GM21381 (cell line): ENCODE results near the gene DNAJC10.
A peak's percentile ranks its signal among the peaks of the same experiment; 100 is the strongest.
"Not testable (repeated sequence)": the region's sequence is repeated elsewhere in the genome, so short reads cannot be mapped to it uniquely, and the experiment has no call there.

ENCODE experiments used
- ATAC-seq: cut with Tn5 transposase; IDR thresholded peaks from one replicate; pipeline ENCODE4 v1.9.1; 2021; ENCODE audit warnings: mild to moderate bottlenecking, moderate library complexity; ENCODE audit not compliant: unreplicated experiment

Gene DNAJC10

GRCh38 chr2:182715892-182716649 is at the start of gene DNAJC10:
Gene DNAJC10 (plus strand): TSS chr2:182716257. CDS start chr2:182718087, 1,830 bp downstream.
- peak; percentile 84 for ATAC-seq

DNA sequence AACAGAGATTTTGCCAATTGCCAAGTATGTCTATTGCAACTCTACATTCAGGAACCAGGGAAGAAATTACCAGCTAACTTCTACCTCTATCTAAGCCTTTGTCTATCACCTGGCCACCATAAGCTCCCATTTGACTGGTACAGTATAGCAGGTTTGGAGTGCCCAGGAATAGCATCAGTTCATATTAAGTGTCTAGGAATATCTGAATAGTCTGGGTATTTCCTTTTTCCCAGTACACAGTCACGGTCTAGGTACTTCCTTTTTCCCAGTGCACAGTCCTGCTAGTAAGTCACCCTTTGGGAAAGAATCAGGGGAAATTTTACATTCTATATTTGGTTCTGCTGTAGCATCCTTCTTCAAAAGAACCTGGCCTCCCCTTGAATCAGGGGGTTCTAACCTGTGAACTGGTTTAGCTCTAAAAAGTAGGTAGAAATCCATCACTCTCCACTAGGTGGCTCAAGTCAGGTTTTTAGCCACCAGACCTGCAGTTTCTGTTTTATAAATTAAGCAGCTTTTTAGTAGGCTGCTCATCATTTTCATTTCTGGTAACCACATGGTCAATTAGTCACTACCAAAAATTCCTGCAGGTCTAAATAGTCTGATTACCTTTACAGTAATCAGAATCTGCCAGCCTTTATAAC is 49.3 kb upstream of the DNAJC10 start:
- ATAC-seq = peak; percentile 87

GRCh38 chr2:182667315-182667695 is 48.8 kb upstream of the DNAJC10 start:
- ATAC-seq = peak; percentile 23

GRCh38 chr2:182668671-182669070 is 47.4 kb upstream of the DNAJC10 start:
- no peak for ATAC-seq

DNA sequence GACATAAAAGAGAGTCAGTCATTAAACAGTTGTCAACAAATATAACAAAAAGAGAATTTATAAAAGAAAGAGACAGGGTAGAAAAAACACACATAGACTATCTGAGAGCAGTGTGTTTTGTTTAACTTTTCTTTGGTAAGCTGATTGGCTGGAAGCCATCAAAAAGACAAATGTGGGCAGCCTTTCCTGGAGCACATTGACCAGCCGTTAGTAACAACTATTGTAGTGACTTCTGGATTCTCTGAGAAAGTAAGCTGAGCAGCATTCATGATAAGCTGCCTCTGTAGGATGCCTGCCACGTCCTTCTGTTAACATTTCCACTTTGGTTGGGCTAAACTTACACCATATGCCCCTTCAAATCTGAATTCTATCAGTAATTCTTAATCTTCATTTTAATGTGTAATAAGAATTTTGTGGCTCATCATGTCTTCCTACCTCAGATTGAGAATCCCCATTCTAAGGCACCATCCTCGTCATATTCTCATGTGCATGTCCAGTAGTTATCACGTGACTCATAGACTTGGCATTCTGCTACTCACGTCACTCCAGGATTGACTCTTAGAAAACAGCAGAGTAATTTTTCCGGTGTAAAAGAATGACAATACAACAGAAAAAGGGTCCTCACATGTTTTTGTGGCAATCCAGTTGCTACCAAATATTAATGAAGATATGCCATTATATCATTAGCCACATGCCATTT is 43.4 kb upstream of the DNAJC10 start:
- ATAC-seq = no peak

DNA sequence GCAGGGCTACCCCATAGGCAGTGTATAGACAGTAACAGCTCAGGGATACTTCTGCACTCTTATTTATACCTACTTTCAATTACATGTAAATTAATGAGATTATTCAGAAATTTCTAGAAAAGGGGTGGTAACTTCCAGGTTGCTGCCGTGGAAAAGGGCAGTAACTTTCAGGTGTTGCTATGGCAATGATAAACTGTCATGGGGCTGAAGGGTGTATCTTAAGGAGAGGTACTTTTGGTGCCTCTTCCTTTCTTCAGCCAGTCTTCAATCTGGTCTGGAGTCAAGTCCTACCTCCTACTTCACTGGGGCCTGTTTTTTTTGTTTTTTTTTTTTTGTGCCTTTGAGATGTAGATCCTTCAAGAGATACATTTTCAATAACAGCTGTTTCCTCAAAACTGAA is 35.2 kb upstream of the DNAJC10 start:
- no peak for ATAC-seq

- ATAC-seq = no peak
Observed at GRCh38 chr2:182682210-182682609, 33.8 kb upstream of the DNAJC10 start.

DNA sequence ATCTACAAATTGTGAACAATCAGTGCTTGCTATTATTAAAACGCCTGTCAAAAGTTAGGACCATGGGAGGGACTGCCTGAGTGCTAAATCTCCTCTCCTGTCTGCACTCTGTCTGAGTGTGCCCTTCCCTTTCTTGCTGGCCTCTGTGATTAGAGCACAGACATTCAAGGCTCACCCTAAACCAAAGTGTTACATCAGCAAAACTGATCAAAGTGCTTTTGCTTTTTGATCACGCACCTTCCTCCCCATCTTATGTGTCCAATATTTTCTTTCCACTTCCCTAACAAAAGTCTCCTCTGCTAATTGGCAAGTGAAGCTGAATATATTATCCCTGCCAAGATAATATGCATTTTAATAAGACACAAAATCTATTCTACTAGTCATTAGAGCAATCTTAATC is 30.5 kb upstream of the DNAJC10 start:
- ATAC-seq = no peak

DNA sequence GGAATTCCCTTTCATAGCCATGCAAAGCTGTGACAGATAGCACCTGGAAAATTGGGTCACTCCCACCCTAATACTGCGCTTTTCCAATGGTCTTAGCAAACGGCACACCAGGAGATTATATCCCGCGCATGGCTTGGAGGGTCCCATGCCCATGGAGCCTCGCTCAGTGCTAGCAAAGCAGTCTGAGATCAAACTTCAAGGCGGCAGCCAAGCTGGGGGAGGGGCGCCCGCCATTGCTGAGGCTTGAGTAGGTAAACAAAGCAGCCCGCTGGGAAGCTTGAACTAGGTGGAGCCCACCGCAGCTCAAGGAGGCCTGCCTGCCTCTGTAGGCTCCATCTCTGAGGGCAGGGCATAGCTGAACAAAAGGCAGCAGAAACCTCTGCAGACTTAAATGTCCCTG is 29.3 kb upstream of the DNAJC10 start:
- not testable (repeated sequence) for ATAC-seq

DNA sequence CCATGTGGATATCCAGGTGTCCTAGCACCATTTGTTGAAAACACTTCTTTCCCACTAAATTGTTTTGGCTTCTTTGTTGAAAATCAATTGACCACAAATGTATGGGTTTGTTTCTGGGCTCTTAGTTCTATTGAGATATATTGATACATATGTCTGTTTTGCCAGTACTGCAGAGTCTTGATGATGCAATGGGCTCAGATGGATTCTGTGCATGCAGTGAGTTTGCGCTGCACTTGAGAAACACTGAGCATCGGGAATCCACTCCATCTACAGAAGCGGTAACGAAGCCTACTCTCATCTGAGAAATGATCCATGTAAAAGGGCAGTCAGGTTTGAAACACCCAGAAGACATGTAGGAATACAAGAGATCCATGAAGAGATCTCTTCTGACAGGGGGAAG is 21.9 kb upstream of the DNAJC10 start:
- no peak for ATAC-seq

DNA sequence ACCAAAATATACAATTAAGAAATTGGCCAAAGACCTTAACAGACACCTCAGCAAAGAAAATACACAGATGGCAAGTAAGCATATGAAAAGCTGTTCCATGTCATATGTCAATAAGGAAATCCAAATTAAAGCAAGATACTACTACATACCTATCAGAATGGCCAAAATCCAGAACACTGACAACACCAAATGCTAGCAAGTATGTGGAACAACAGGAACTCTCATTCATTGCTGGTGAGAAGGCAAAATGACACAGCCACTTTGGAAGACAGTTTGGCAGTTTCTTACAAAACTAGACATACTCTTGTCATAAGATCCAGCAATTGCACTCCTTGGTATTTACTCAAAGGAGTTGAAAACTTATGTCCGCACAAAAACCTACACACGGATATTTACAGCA is 20.3 kb upstream of the DNAJC10 start:
- ATAC-seq = no peak

DNA sequence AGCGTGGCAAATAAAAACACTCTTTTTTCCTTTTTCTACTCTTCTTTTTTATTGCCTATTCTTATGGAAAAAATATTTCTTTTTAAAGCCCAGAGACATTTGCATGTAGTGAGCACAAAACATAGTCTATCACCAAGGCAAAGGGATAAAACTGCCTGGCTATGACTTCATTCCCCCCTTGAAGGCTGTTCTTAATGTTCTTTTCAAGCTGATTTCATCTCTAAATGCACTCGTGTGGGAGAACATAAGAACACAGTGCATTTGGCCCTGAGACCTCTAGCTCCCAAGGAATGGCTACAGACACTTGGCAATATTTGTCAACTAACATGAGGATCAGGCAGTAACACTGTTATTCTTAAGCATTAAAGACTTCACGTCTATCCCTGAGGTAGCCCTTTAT is 17.4 kb upstream of the DNAJC10 start:
- ATAC-seq = no peak

DNA sequence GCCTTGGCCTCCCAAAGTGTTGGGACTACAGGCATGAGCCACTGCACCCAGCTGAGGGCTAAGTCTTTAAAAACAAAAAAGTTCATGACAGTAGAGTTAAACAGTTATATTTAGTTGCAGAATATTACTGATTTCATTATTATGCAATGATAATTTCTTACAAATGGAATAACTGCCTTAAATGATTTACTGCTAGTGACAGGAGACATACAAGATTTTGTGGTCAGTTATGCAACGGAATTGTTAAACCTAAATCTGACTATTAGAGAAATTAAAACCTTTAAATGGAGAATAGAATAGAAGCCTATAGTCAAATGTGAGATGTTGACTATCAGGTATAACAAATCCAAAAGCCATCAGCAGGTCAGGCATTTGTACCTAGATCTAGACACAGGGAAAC is 10.3 kb upstream of the DNAJC10 start:
- no peak for ATAC-seq

GRCh38 chr2:182706751-182707150 is 9.3 kb upstream of the DNAJC10 start:
- no peak for ATAC-seq

- ATAC-seq = no peak
Observed at GRCh38 chr2:182713601-182714000, 2.5 kb upstream of the DNAJC10 start.

- peak; percentile 1 for ATAC-seq
Observed at GRCh38 chr2:182715121-182715891, 751 bp upstream of the DNAJC10 start.

- ATAC-seq = no peak
Observed at GRCh38 chr2:182716650-182716979, 558 bp downstream of the DNAJC10 start.

DNA sequence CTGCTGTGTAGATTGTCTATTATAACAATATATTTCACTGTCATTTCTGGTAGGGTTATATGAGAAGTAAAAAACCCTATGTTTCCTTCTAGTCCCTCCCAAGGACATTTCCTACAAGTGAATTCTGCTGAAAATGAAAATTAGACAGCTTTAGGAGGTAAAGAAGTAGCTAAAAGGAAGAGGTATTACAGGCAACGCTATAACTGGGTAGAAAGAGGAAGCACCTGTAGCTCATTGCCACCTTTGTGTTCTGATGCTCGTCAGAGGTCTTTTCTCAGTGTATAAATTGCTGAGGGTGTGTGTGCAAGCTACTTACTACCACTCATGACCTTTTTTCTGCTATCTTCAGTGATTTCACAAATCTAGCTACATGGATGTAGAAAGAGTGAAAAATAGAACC is 1.4 kb downstream of the DNAJC10 start:
- ATAC-seq = peak; percentile 30

GRCh38 chr2:182717816-182718215 is 1.8 kb downstream of the DNAJC10 start:
- no peak for ATAC-seq

DNA sequence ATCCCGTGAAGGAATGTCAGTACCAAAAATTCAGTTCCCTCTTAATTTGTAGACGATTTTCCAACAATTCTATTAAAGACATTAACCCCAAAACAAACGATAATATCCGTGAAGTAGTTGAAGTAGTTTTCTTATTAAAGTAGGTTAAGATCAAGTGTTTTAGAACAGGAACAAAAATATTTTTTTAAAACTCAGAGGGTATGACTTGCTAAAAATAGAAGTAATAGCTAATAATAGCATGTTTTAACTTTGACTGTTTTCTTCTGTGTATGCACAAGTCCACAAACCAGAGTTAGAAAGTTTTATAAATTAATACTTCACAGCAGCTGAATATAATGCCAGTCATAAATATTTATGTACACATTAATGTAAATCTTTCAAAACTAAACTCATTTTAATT is 2.4 kb downstream of the DNAJC10 start:
- no peak for ATAC-seq

DNA sequence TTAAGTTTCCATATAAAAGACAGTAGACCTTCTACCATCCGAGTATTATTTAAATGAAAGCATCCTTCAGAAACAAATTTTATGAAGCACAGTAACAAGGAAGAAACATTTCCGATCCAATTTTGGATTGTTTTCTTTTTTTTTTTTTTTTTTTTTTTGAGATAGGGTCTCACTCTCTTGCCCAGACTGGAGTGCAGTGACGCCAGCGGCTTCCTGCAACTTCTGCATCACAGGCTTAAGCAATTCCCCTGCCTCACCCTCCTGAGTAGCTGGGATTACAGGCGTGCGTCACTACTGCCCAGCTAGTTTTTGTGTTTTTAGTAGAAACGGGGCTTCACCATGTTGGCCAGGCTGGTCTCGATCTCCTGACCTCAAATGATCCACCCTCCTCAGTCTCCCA is 3.1 kb downstream of the DNAJC10 start:
- not testable (repeated sequence) for ATAC-seq
